Right cardiac atrium (tissue), 5 donors: ENCODE data around the gene ZNF785. TPM values are rescaled to one million over a fixed set of nuclear protein-coding genes. Genes with fewer than 3 reads are reported as not detected.
A peak's percentile ranks its signal among the peaks of the same experiment; 100 is the strongest.

Experiments
- ATAC-seq, 2 donors: fragments of 200-7000 bp; cut with Tn5 transposase; one replicate each; pipeline versions ENCODE4 v1.8.0 to v1.9.1; 2020; ENCODE audit warnings: moderate library complexity in 2 of 2, mild to moderate bottlenecking in 1 of 2
- DNase-seq, 3 donors: peaks; one replicate each; pipeline ENCODE4 v3.0.0-alpha.2; 2020
- H3K27ac ChIP-seq: one replicate; pipeline ENCODE4 v1.5.1; 2013; ENCODE audit warnings: mild to moderate bottlenecking, low read length, control low read depth, moderate library complexity
- H3K27me3 ChIP-seq: one replicate; pipeline ENCODE4 v1.6.1; 2013; ENCODE audit not compliant: control insufficient read depth, insufficient read depth
- H3K4me1 ChIP-seq: one replicate; pipeline ENCODE4 v1.6.1; 2013; ENCODE audit warnings: low read length; ENCODE audit not compliant: control insufficient read depth, insufficient read depth
- H3K4me3 ChIP-seq: one replicate; pipeline ENCODE4 v1.5.1; 2013; ENCODE audit warnings: low read length, control low read depth
- H3K9me3 ChIP-seq: one replicate; pipeline ENCODE4 v1.6.1; 2013; ENCODE audit warnings: low read length; ENCODE audit not compliant: control insufficient read depth
- WGBS: extraction: QIAGEN DNeasy Blood & Tissue Kit; methylation state at CpG from one replicate; pipeline ENCODE4 v1.1.7; 2013; 5-methylcytosine and 5-hydroxymethylcytosine counted together
- intact Hi-C, 4 donors: fragments of 100-400 bp; cut with DNase I; formaldehyde crosslinking; loops; one replicate each; pipeline versions ENCODE4 v1.11.0 to v1.14.0; 2022 to 2023
- polyA plus RNA-seq: library from polyadenylated mRNA; stranded (reverse); fragments of 200-250 nt; gene quantifications from one replicate; pipeline ENCODE4 v1.2.3, GENCODE V29; 2013
- total RNA-seq, 4 donors: library from RNA; stranded (reverse); fragmentation: NEBNext Ultra II Directional; extraction: Animal tissue kit (Norgen Biotek cat#: 25700); gene quantifications; one replicate each; pipeline ENCODE4 v1.2.1, GENCODE V29; 2021
- donor health status: healthy with polysubstance abuse.
- donor health status: DM: no; HTN: yes; CAD: no.
- donor health status: DM: no; HTN: no; CAD: no.
- donor health status: DM: no; HTN: yes; CAD: no; lungs with severe emphysema.
- donor health status: DM: yes; HTN: yes; CAD: no.

ZNF785 gene
- total and polyA plus RNA-seq, 5 donors = 4.3 to 9.7 (median 9.0) TPM

DNA sequence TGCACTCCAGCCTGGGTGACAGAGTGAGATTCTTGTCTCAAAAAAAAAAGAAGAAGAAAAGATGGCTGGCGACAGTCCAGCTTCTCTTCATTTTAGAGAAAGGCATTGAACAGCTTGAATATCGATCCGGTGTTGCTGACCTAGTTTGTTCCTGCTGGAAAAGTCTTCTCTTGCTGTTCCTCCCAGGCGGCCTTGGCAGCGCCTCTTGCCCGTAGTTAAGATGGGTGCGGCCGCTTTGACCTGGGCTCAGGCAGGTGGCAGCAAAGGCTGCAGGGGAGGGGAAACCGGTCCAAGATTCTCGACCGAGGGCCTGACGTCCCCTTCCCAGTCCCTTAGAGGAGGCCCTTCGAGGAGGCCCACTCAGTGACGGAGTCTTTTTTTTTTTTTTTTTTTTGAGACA is 23.5 kb downstream of the ZNF785 start:
- 94% methylated on average over 14 of the region's 14 CpGs for WGBS
- no peaks in the 10 kb centered on the region for H3K9me3 ChIP-seq
- intact Hi-C loops = no loop called here
- no peak for ATAC-seq
- no peak overlapping the region for H3K27ac ChIP-seq
- H3K27me3 ChIP-seq = no peaks in the 10 kb centered on the region
- DNase-seq = no peak
- H3K4me1 ChIP-seq = peaks cover 5% of the 10 kb centered on the region
- no peak overlapping the region for H3K4me3 ChIP-seq

DNA sequence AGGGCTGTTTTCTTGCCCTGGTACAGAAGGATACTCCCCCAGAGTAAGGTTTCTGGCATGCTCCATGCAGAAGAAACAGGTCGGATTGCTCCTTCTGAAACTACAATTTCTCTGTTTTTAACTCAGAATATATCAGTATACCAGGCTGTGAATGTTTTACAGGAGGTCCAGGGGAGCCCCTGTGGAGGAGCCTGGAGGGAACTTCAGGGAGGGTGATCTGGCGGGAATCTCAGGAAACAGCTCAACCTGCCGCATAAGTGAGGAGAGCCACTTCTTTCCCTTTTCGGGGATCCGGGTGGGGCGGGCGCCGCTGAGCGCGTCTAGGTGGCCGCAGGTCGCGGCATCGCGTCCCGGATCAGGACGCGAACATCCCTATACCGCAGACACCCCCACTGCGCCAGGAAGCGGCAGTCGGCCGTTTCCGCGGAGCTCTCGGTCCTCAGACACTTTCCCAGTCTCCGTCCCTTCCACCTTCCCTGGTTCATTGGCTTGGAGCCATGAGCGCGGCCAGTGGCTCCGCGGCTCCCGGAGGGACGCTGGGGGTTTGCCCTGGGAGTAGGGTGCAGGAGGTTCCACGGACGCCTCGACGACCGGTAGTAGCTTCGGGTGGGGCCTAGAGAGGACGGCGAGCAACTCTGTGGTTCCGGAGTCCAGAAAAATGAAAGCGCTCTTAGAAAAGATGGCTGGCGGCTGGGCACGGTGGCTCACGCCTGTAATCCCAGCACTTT is 24.2 kb downstream of the ZNF785 start:
- H3K27ac ChIP-seq = peak overlapping the region; percentile 58
- intact Hi-C loops = no loop called here
- WGBS = 13% methylated on average over 46 of the region's 46 CpGs
- ATAC-seq (peak in 1 of 2 donors; percentile 4), DNase-seq (peak; percentile 48 to 78 (median 76))
- peaks cover 5% of the 10 kb centered on the region for H3K4me1 ChIP-seq
- peak overlapping the region; percentile 39 for H3K4me3 ChIP-seq
- no peaks in the 10 kb centered on the region for H3K27me3 ChIP-seq
- H3K9me3 ChIP-seq = no peaks in the 10 kb centered on the region

DNA sequence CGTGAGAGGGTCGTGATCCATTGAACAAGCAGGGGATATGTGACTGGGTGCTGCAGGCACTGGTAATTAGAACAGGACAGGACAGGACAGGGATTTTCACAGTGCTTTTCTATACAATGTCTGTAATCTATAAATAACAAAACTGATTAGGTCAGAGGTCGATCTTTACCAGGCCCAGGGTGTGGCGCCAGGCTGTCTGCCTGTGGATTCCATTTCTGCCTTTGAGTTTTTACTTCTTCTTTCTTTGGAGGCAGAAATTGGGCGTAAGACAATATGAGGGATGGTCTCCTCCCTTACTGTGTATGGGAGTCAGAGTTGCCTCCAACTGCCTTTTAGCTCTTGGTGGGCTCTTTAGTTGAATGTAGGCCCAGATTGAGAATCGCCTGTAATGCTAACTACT is 25.8 kb downstream of the ZNF785 start:
- H3K27ac ChIP-seq = no peak overlapping the region
- intact Hi-C loops = no loop called here
- ATAC-seq (no peak), DNase-seq (peak in 2 of 3 donors; percentile 50 to 64)
- H3K4me1 ChIP-seq = peaks cover 5% of the 10 kb centered on the region
- WGBS = 90% methylated on average over 6 of the region's 6 CpGs
- H3K4me3 ChIP-seq = no peak overlapping the region
- H3K9me3 ChIP-seq = no peaks in the 10 kb centered on the region
- no peaks in the 10 kb centered on the region for H3K27me3 ChIP-seq

DNA sequence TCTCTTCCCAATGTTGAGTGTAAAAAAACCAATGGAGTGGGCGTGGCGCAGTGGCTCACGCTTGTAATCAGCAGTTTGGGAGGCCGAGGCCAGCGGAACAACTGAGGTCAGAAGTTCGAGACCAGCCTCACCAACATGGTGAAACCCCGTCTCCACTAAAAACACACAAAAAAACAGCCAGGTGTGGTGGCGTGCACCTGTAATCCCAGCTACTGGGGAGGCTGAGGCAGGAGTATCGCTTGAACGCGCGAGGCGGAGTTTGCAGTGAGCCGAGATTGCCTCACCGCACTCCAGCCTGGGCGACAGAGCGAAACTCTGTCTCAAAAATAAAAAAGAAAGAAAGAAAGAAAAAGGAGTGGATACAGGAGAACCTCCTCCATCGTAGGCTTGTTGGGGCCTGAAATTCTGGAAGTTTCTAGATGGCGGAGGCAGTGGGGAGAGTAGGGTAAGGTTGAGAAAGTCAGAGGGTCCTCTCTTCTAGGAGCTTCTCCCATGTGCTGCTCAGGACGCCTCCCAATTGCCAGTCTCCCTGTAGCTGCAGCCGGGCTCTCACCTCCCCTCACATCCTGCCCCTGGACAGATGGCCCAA is 26.6 kb downstream of the ZNF785 start:
- Histone ChIP-seq H3K27ac (peak overlapping the region; percentile 91), H3K9me3 (no peaks in the 10 kb centered on the region), H3K4me1 (peaks cover 5% of the 10 kb centered on the region), H3K27me3 (no peaks in the 10 kb centered on the region), H3K4me3 (peak overlapping the region; percentile 68)
- intact Hi-C loops = loop anchor here in 1 of 4 donors (1.0 kb wide), 1 partner anchor 24 kb away; no protein-coding TSS in a partner anchor
- ATAC-seq (no peak), DNase-seq (no peak)
- WGBS = 82% methylated on average over 21 of the region's 21 CpGs

DNA sequence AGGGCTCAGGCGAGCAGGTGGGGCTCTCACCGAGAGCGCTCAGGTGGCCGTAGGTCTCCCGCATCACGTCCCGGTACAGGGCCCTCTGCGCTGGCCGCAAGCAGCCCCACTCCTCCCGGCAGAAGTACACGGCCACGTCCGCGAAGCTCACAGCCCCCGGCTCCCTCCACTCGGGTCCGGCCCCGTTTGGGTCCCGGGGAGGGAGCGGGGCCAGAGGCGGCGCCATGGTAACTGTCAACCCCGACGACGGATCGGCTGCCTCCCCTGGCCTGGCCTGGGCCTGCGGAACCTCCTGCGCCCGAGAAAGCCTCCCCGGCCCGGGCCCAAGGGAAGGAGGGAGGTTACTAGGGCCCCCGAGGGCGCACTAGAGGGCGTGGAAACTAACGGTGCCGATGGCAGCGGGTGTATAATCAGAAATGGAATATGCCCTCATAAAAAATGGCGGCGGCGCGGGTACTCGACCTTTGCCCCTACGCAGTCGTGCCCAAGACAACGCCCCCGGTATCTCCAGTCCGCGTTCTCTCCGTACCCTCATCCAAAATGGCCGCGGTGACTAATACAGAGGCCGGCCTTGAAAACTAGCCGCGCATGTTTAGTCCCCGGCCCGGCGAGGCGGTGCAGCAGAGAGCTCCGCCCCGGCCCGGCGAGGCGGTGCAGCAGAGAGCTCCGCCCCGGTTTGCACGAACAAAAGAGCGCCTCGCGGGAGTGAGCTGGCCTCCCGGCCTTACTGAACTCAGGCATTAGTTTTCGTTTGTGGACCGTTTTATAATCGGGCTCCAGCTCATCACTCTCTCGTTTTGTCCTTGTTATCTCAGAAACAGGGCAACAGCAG is 27.3 kb downstream of the ZNF785 start, which contains the start of gene ZNF764:
Gene ZNF764, minus strand, starts transcription at position 418 of the 832 bp plus-strand sequence. Its CDS starts 192 bp downstream, at position 226.
- H3K4me1 ChIP-seq = peaks cover 7% of the 10 kb centered on the region
- no peaks in the 10 kb centered on the region for H3K9me3 ChIP-seq
- WGBS = under 1% methylated on average over 74 of the region's 74 CpGs
- intact Hi-C loops = loop anchor here in 1 of 4 donors (1.0 kb wide), 1 partner anchor 23 kb away; no protein-coding TSS in a partner anchor
- ATAC-seq (peak; percentile 97), DNase-seq (peak; percentile 98 to 99 (median 99))
- H3K27me3 ChIP-seq = no peaks in the 10 kb centered on the region
- H3K27ac ChIP-seq = peak within 1 kb of the TSS; percentile 94
- peak within 1 kb of the TSS; percentile 68 for H3K4me3 ChIP-seq

DNA sequence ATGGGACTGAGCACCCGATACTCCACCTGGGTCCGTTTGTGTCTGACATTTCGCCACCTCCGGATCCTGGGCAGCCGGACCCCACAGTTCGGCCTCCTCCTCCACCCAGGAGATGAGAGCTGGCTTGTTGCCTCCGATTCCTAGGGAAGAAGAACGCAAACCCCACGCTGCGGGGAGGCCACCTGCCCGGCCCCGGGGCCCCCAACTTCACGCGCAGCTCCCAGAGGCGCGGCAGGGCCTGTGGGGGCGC is 27.9 kb downstream of the ZNF785 start:
- under 1% methylated on average over 17 of the region's 17 CpGs for WGBS
- Histone ChIP-seq H3K9me3 (no peaks in the 10 kb centered on the region), H3K4me3 (peak overlapping the region; percentile 68), H3K27ac (peak overlapping the region; percentile 94), H3K4me1 (peaks cover 7% of the 10 kb centered on the region), H3K27me3 (no peaks in the 10 kb centered on the region)
- peak in 1 of 2 donors; percentile 4 for ATAC-seq
- peak in 1 of 3 donors; percentile 32 for DNase-seq
- intact Hi-C loops = no loop called here

DNA sequence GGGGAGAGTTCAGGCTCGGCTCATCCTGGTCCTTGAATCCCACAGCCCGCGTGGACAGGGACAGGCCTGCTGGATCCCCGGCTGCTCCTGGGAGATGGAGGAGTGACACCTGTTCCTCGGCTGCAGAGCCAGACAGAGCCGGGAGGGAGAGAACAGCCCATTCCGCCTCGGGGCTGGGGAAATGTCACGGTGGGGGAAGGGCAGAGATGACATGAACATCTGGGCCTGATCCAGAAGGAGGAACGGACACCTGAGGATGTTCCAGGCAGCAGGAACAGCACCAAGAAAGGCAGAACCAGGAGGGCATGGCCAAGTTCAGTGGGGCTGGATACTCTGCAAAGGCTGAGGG is 29.4 kb downstream of the ZNF785 start:
- Histone ChIP-seq H3K27ac (no peak overlapping the region), H3K4me3 (no peak overlapping the region), H3K27me3 (no peaks in the 10 kb centered on the region), H3K9me3 (no peaks in the 10 kb centered on the region), H3K4me1 (peaks cover 7% of the 10 kb centered on the region)
- ATAC-seq (no peak), DNase-seq (peak in 1 of 3 donors; percentile 53)
- intact Hi-C loops = no loop called here
- WGBS = 52% methylated on average over 10 of the region's 10 CpGs

DNA sequence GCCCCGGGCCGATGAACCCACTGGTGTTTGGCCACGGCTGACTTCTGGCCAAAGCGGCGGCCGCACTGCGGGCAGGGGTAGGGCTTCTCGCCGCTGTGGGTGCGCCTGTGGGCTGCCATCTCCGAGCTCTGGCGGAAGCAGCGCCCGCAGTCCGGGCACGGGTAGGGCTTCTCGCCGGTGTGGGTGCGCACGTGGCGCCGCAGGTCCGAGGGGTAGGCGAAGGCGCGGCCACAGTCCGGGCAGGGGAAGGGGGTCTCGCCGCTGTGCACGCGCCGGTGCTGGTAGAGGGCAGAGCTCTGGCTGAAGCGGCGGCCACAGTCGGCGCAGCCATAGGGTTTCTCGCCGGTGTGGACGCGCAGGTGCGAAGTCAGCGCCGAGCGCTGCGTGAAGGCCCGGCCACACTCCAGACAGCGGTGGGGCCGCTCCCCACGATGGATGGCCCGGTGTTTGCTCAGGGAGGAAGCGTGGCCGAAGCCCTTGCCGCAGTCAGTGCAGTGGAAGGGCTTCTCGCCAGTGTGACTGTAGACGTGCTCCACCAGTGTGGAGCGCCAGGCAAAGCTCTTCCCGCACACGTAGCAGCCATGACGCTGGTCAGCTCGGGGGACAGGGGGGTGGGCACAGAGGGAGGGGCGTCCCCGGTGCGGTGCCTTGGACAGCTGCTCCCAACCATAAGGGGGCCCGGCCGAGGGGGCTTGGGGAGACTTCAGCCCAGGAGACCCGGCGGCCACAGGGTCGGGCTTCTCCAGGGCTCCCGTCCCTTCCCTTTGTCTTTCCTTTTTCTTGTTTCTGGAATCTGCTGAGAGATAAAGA is 30.0 kb downstream of the ZNF785 start:
- 93% methylated on average over 69 of the region's 69 CpGs for WGBS
- ATAC-seq = no peak
- no peak overlapping the region for H3K27ac ChIP-seq
- no peak overlapping the region for H3K4me3 ChIP-seq
- no peaks in the 10 kb centered on the region for H3K9me3 ChIP-seq
- H3K4me1 ChIP-seq = peaks cover 7% of the 10 kb centered on the region
- no peaks in the 10 kb centered on the region for H3K27me3 ChIP-seq
- intact Hi-C loops = no loop called here
- peak in 1 of 3 donors; percentile 66 for DNase-seq

DNA sequence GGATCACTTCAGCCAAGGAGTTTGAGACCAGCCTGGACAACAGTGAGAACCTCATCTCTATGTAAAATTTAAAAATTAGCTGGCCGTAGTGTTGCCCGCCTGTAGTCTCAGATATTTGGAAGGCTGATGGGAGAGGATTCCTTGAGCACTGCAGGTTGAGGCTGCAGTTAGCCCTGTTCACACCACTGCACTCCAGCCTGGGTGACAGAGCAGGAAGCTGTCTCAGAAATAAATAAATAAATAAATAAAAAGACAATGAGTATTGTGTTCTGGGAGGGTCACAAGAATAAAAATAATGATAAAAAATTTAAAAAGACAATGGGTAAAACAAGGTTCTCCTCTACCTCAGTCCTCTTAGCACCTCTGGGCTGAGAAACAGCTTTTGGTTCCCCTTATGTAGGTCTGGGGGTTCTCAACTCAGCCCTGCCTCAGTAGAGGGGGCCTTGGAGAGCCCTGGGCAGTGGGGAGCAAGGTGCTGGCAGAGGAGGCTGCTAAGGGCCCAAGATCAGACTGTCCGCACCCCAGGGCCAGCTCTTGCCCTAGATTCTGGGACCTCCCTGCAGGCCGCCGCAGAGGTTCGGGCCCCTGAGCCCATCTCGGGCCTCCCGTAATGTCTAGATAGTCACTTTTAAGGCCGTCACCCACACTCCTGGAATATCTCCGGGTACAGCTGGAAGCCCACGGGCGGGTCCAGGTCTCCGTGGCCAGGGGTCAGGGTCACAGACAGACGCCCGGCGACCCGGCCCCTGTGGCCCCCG is 30.8 kb downstream of the ZNF785 start:
- WGBS = 94% methylated on average over 18 of the region's 18 CpGs
- no peak for ATAC-seq
- no peaks in the 10 kb centered on the region for H3K27me3 ChIP-seq
- H3K4me1 ChIP-seq = peaks cover 7% of the 10 kb centered on the region
- intact Hi-C loops = no loop called here
- no peaks in the 10 kb centered on the region for H3K9me3 ChIP-seq
- H3K27ac ChIP-seq = no peak overlapping the region
- no peak for DNase-seq
- no peak overlapping the region for H3K4me3 ChIP-seq

DNA sequence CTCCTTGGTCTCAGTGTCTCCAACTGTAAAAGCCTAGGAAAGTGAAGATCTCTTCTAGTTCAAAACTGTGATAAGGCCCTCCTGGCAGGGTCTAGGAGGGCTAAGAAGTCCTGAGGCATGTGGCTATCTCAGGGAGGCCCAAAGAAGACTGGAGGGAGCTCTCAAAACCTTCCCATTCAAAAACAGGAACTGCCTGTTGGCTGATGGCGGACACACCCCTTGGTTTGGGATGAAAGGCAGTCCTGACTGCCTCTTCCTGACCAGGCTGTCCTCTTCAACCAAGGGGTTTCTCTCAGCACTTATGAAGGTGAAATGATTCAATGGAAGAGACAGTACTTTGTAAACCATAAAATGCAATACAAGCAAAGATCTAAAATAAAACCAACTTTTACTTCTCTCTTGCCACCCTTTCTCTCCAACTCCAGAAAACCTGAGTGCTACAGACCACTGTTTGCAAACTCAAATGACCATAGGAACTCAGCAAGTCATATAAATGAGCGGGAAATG is 32.1 kb downstream of the ZNF785 start:
- Histone ChIP-seq H3K4me1 (peaks cover 7% of the 10 kb centered on the region), H3K27ac (peak overlapping the region; percentile 23), H3K4me3 (no peak overlapping the region), H3K9me3 (no peaks in the 10 kb centered on the region), H3K27me3 (no peaks in the 10 kb centered on the region)
- intact Hi-C loops = no loop called here
- ATAC-seq (no peak), DNase-seq (peak in 1 of 3 donors; percentile 23)
- 83% methylated on average over 2 of the region's 2 CpGs for WGBS
